Omental fat pad (tissue), 4 donors: ENCODE data around the gene OXSR1. TPM values are rescaled to one million over a fixed set of nuclear protein-coding genes. Genes with fewer than 3 reads are reported as not detected.

Experiments
- ATAC-seq: fragments of 150-250 bp; one replicate; pipeline ENCODE4 v1.9.1; 2016; ENCODE audit warnings: mild to moderate bottlenecking, moderate library complexity; ENCODE audit not compliant: low FRiP score
- DNase-seq: peaks from one replicate; pipeline ENCODE4 v3.0.0-alpha.2; 2019; ENCODE audit warnings: low spot score
- CTCF ChIP-seq, 3 donors: fragments of 450-650 bp; IDR thresholded peaks; one replicate each; pipeline ENCODE4 v1.5.1; 2016 to 2017; ENCODE audit warnings: antibody characterized with exemption in 3 of 3, mild to moderate bottlenecking in 3 of 3, moderate library complexity in 2 of 3
- total RNA-seq, 4 donors: library from RNA; depleted of rRNA; stranded (reverse); fragments of >200 nt; gene quantifications; one replicate each; pipeline ENCODE4 v1.1.0, GENCODE V29; 2016

The OXSR1 gene
- total RNA-seq, 4 donors from 2014 or later: 29.8 to 51.7 (median 45.5) TPM

- ATAC-seq (no peak), DNase-seq (no peak)
- no peak for TF ChIP-seq CTCF (IDR thresholded peaks at IDR 0.05)
These were observed 24.8 kb upstream of the OXSR1 start for GRCh38 chr3:38140326-38141172.

GRCh38 chr3:38141173-38141951 is 24.0 kb upstream of the OXSR1 start:
- DNase-seq (no peak), ATAC-seq (no peak)
- TF ChIP-seq CTCF (IDR thresholded peaks at IDR 0.05): no peak

- no peak for TF ChIP-seq CTCF (IDR thresholded peaks at IDR 0.05)
- ATAC-seq (no peak), DNase-seq (peak; percentile 15)
These were observed 23.4 kb upstream of the OXSR1 start for GRCh38 chr3:38141952-38142273.

- no peak for TF ChIP-seq CTCF (IDR thresholded peaks at IDR 0.05)
- DNase-seq: no peak
- ATAC-seq: no peak
These were observed 22.4 kb upstream of the OXSR1 start for GRCh38 chr3:38142959-38143358.

GRCh38 chr3:38143511-38143910 is 21.8 kb upstream of the OXSR1 start:
- no peak for TF ChIP-seq CTCF (IDR thresholded peaks at IDR 0.05)
- no peak for DNase-seq
- ATAC-seq: no peak

- no peak for DNase-seq
- ATAC-seq: no peak
- TF ChIP-seq CTCF (IDR thresholded peaks at IDR 0.05): no peak
These were observed 18.8 kb upstream of the OXSR1 start for GRCh38 chr3:38146504-38146903.
